WERI-Rb-1 (cell line): Measurements from ENCODE around the gene TAF13.

Experiments used
- DNase-seq: peaks from one replicate; pipeline ENCODE4 v3.0.0-alpha.2; 2020
- H3K27ac ChIP-seq: fragments of 250-450 bp; sonication (Bioruptor Pico); 2 replicates; pipeline ENCODE4 v1.5.1; 2020; ENCODE audit warnings: mild to moderate bottlenecking, moderate library complexity
- H3K27me3 ChIP-seq: fragments of 250-450 bp; sonication (Bioruptor Pico); 2 replicates; pipeline ENCODE4 v1.5.1; 2021; ENCODE audit warnings: mild to moderate bottlenecking, low read depth, moderate library complexity; ENCODE audit not compliant: insufficient read depth, severe bottlenecking
- H3K36me3 ChIP-seq: fragments of 250-450 bp; sonication (Bioruptor Pico); 2 replicates; pipeline ENCODE4 v1.5.1; 2020; ENCODE audit warnings: mild to moderate bottlenecking, moderate library complexity
- H3K4me3 ChIP-seq: 2 replicates; pipeline ENCODE4 v1.5.1; 2011; ENCODE audit warnings: low read depth, mild to moderate bottlenecking, control low read depth, low read length
- H3K9me3 ChIP-seq: fragments of 250-450 bp; sonication (Bioruptor Pico); 2 replicates; pipeline ENCODE4 v1.5.1; 2021; ENCODE audit warnings: mild to moderate bottlenecking, moderate library complexity; ENCODE audit not compliant: severe bottlenecking
- CTCF ChIP-seq: IDR thresholded peaks from 2 replicates; pipeline ENCODE4 v1.5.1; 2011; ENCODE audit warnings: low read depth, mild to moderate bottlenecking, control low read depth, inconsistent platforms, low read length

The TAF13 gene

GRCh38 chr1:109048335-109048734, 27.5 kb downstream of the TAF13 start:
- TF ChIP-seq CTCF: no peak
- no peak overlapping the region for H3K27ac ChIP-seq
- H3K27me3 ChIP-seq: no peaks in the 10 kb centered on the region

GRCh38 chr1:109047339-109047738, 28.5 kb downstream of the TAF13 start:
- DNase-seq: no peak
- no peak for TF ChIP-seq CTCF
- no peak overlapping the region for H3K4me3 ChIP-seq

More at GRCh38 chr1:109048335-109048734, 27.5 kb downstream of the TAF13 start:
- no peaks in the 10 kb centered on the region for H3K36me3 ChIP-seq
- H3K9me3 ChIP-seq: peaks cover 6% of the 10 kb centered on the region
- H3K4me3 ChIP-seq: no peak overlapping the region
- no peak for DNase-seq

DNA sequence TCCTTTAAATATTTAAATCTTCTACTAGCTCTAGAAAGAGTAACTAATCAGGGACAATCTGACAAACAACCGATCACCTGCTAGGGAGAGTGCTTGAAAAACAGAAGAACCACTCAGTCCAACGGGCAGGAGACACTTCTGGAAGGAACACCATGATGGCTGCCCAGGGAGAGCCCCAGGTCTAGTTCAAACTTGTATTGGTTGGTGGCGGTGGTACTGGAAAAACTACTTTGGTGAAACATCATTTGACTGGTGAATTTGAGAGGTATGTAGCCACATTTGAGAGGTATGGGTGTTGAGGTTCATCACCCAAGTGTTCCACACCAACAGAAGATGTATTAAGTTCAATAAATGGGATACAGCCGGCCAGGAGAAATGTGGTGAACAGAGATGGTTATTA, 29.1 kb downstream of the TAF13 start:
- no peak for TF ChIP-seq CTCF
- no peaks in the 10 kb centered on the region for H3K27me3 ChIP-seq
- no peak overlapping the region for H3K27ac ChIP-seq
- no peaks in the 10 kb centered on the region for H3K9me3 ChIP-seq
- DNase-seq: no peak
- no peaks in the 10 kb centered on the region for H3K36me3 ChIP-seq
- H3K4me3 ChIP-seq: no peak overlapping the region

More at GRCh38 chr1:109047339-109047738, 28.5 kb downstream of the TAF13 start:
- Histone ChIP-seq H3K36me3 (no peaks in the 10 kb centered on the region), H3K27me3 (no peaks in the 10 kb centered on the region), H3K9me3 (peaks cover 5% of the 10 kb centered on the region), H3K27ac (no peak overlapping the region)

GRCh38 chr1:109045595-109045994, 30.2 kb downstream of the TAF13 start:
- TF ChIP-seq CTCF: no peak
- no peak overlapping the region for H3K27ac ChIP-seq
- no peak overlapping the region for H3K4me3 ChIP-seq
- no peaks in the 10 kb centered on the region for H3K27me3 ChIP-seq
- H3K36me3 ChIP-seq: no peaks in the 10 kb centered on the region
- DNase-seq: no peak
- no peaks in the 10 kb centered on the region for H3K9me3 ChIP-seq

DNA sequence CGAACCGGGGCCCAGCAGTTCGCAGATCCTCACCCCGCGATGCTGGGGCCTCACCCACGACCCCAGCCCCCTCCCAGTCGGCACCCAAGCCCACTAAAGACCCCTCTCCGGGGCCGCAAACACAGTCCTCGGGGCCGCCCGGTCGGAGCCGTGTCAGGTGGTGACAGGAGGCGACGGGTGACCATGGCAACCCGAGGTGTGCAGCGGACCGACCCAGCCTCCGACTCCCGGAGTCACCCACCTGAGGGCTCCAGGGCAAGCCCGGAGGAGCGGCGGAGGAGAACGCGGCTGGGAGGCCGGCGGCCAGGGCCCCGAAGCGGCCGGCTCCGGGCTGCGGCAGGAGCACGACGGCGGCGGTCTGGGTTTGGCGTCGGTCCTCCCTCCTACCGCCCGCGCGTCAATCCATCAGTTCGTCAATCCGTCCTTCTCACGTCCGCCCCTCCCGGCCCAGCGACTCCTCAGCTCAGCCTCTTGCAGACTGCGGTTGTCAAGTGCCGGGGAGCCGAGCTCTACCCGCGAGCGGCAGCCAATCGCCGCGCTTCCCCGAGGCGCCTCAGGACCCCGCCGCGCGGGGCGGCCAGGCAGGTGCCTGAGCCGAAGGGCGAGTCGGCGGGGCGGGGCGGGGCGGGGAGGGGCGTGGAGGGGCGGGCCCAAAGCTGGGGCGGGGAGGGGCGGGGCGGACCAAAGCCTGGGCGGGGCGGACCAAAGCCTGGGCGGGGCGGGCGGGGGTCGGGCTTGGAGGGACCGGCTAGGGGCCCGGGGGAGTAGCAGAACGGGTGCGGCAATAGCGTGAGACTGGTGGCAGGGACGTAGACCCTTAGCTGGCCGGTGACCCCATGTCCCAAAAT, 34.0 kb downstream of the TAF13 start, which contains the start of gene WDR47:
Gene WDR47 (minus strand): TSS at position 482 of the 848 bp plus-strand sequence. CDS start 18,590 bp downstream, outside the sequence.
- no peak for TF ChIP-seq CTCF
- no peaks in the 10 kb centered on the region for H3K27me3 ChIP-seq
- peak within 1 kb of the TSS; percentile 89 for H3K4me3 ChIP-seq
- DNase-seq: peak; percentile 97
- H3K36me3 ChIP-seq: no peaks in the 10 kb centered on the region
- peak within 1 kb of the TSS; percentile 74 for H3K27ac ChIP-seq
- no peaks in the 10 kb centered on the region for H3K9me3 ChIP-seq
